ENCODE results near the gene MAGI3.

Gene MAGI3

GRCh38 chr1:113628997-113629396 lies 238.7 kb downstream of the MAGI3 start:
- TF ChIP-seq FOXP2 (optimal IDR thresholded peaks at IDR 0.05; ENCODE audit: borderline replicate concordance, extremely low read depth, extremely low read length, insufficient read depth) (no peak), TAF1 (IDR thresholded peaks at IDR 0.05; ENCODE audit: borderline replicate concordance, insufficient read depth, low read length) (no peak), SIN3A (IDR thresholded peaks at IDR 0.05; ENCODE audit: borderline replicate concordance, insufficient read depth, low read length) (no peak), REST (IDR thresholded peaks at IDR 0.05; ENCODE audit: insufficient read depth in 1 of 2, low read depth in 2 of 2, low read length in 2 of 2) (no peak), POLR2AphosphoS5 (IDR thresholded peaks at IDR 0.05; ENCODE audit: low read depth, low read length) (no peak)

GRCh38 chr1:113630340-113631327 lies 240.3 kb downstream of the MAGI3 start:
- no peak for TF ChIP-seq REST (IDR thresholded peaks at IDR 0.05; ENCODE audit: insufficient read depth in 1 of 2, low read depth in 2 of 2, low read length in 2 of 2)
- TF ChIP-seq SIN3A (IDR thresholded peaks at IDR 0.05; ENCODE audit: borderline replicate concordance, insufficient read depth, low read length): no peak
- no peak for TF ChIP-seq POLR2AphosphoS5 (IDR thresholded peaks at IDR 0.05; ENCODE audit: low read depth, low read length)
- TF ChIP-seq TAF1 (IDR thresholded peaks at IDR 0.05; ENCODE audit: borderline replicate concordance, insufficient read depth, low read length): no peak
- TF ChIP-seq FOXP2 (optimal IDR thresholded peaks at IDR 0.05; ENCODE audit: borderline replicate concordance, extremely low read depth, extremely low read length, insufficient read depth): no peak

DNA sequence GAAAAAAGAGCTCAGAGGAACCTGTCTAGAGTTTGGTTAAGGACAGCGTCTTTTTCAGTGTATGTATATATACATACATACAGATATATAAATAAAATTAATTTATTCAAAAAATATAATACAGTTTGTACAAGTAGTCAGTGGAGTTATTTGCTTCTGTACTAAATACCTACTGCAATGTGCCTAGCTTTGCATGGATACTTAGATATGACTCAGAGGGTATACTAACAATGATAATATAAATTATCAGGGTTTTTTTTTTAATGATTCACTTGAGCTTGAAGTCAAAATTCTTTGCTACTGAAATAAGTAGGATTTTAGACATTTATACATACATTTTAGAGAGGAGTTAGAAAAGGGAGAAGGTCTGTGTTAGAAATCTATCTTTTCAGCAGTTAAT lies 251.1 kb downstream of the MAGI3 start:
- TF ChIP-seq TAF1 (IDR thresholded peaks at IDR 0.05; ENCODE audit: borderline replicate concordance, insufficient read depth, low read length): no peak
- TF ChIP-seq POLR2AphosphoS5 (IDR thresholded peaks at IDR 0.05; ENCODE audit: low read depth, low read length): no peak
- no peak for TF ChIP-seq FOXP2 (optimal IDR thresholded peaks at IDR 0.05; ENCODE audit: borderline replicate concordance, extremely low read depth, extremely low read length, insufficient read depth)
- TF ChIP-seq REST (IDR thresholded peaks at IDR 0.05; ENCODE audit: insufficient read depth in 1 of 2, low read depth in 2 of 2, low read length in 2 of 2): no peak
- TF ChIP-seq SIN3A (IDR thresholded peaks at IDR 0.05; ENCODE audit: borderline replicate concordance, insufficient read depth, low read length): no peak

GRCh38 chr1:113647164-113647563 lies 256.8 kb downstream of the MAGI3 start:
- TF ChIP-seq POLR2AphosphoS5 (IDR thresholded peaks at IDR 0.05; ENCODE audit: low read depth, low read length) (no peak), REST (IDR thresholded peaks at IDR 0.05; ENCODE audit: insufficient read depth in 1 of 2, low read depth in 2 of 2, low read length in 2 of 2) (no peak), TAF1 (IDR thresholded peaks at IDR 0.05; ENCODE audit: borderline replicate concordance, insufficient read depth, low read length) (no peak), FOXP2 (optimal IDR thresholded peaks at IDR 0.05; ENCODE audit: borderline replicate concordance, extremely low read depth, extremely low read length, insufficient read depth) (no peak), SIN3A (IDR thresholded peaks at IDR 0.05; ENCODE audit: borderline replicate concordance, insufficient read depth, low read length) (no peak)

All from PFSK-1 (cell line).